Measurements from ENCODE around the gene GUCY2D.
"Not testable (repeated sequence)": the region's sequence is repeated elsewhere in the genome, so short reads cannot be mapped to it uniquely, and the experiment has no call there.

Gene GUCY2D

GRCh38 chr17:8019166-8019565 is 16.8 kb downstream of the GUCY2D start:
- no peak for FAIRE-seq

- no peak for FAIRE-seq
These were observed 17.5 kb downstream of the GUCY2D start for GRCh38 chr17:8019665-8020650.

DNA sequence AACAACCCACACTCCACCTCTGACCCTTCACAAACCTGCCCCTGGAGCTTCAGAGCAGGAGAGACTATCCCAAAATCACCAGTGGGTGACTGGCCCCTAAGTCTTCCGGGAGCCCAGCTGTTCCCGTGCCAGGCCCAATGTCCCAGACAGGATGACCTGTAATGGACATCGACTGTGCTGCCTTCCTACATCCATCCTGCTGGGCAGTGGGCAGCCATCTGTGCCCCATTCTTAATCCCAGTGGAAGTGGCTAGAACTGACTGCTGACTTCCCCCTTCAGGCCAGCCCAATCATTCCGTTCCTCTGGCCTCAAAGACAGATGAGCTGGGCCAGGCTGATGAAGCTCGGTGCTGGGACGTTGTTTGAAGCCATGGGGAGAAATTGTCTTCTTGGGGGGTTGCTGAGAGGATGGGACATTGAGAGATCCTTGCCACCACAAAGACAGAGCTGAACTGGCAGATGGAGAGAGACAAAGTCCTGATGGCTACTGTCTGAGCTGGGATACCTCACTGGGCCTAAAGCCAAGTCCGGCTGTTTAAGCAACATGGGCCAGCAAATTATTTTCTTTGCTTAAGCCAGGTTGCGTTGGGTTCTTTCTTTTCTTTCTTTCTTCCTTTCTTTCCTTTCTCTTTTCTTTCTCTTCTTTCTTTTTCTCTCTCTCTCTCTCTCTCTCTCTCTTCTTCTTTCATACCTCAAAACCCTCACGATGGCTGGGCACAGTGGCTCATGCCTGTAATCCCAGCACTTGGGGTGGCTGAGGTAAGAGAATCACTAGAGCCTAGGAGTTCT is 18.6 kb downstream of the GUCY2D start:
- no peak for FAIRE-seq

DNA sequence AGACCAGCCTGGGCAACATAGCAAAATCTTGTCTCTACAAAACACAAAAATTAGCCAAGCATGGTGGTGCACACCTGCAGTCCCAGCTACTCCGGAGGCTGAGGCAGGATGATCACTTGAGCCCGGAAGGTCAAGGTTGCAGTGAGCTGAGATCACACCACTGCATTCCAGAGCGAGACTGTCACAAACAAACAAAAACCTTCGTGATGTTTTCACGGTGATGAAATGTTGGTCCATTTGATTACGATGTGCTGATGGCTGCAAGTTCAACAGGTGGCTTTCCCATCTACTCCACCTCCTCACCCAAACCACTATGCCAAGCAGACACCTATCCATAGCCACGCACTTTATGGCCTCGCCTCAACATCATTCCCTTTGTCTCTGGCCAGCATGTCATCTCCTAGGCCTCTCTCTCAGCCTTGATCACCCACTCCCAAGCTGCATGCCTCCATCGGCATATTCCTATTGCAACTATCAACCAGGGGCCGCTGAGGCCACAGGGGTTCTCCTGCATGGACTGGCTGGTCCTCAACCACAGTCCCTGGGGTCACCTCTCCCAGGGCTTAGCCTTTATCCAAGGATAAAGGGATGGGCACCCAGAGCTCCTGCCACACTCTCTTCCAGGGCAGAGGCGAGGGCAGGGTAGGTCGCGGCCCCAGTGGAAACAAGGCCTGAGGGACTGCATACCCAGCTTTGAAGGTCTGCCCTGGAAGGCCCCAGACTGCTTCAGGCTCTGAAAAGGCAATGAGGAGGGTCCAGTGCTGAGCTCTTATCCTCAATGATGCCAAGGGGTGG is 19.3 kb downstream of the GUCY2D start:
- FAIRE-seq = no peak

GRCh38 chr17:8022360-8023003 is 20.1 kb downstream of the GUCY2D start:
- no peak for FAIRE-seq

DNA sequence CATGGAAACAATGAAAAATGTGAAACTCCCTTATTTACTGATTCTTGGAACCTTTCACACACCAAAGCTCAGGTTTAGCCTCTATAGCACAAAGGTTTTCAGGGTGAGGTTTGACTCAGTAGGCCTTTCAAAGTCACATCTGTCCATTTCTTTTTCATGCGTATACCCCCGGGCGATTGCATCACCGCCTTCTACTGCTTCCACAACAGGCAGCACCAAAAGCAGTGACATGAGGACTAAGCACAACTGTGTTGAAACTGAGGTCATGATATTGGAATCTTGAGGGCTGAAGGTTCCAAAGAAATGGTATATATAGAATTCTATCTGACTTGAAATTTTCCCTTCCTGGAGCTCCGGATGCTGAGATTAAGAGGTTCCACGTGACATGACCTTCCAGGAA is 21.7 kb downstream of the GUCY2D start:
- not testable (repeated sequence) for FAIRE-seq

DNA sequence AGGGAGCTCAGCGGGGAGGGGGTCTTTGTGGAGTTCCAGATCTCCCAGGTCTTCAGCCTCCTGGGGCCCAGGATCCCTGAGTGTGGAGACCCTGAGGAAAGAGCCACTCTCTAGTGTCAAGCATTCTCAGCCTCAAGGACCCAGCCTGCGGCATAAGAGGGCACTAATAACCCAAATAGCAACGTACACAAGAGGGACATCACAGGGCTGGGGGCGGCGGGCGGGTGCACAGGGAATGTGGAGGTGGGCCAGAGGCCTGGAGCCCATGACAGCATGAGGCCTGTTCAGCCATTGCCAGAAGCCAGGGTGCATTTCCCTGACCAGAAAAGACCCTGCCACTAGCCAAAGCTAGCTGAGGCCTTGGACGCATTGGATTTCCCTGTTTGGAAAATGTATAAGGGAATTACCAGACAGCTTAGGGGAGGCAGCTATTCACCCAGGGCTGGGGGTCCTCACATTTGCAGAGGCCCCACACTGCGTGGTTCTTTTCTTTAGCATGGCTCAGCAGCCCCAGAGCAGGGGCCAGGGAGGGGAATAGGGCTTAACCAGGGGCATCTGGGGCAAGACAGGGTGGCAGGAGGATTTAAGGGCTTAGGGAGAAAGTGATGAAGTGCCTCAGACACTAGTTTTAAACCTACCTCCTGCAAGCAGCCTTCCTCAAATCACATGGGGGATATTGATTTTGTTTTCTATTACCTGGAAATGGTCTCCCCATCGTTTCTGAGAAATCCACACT is 22.9 kb downstream of the GUCY2D start:
- no peak for FAIRE-seq

DNA sequence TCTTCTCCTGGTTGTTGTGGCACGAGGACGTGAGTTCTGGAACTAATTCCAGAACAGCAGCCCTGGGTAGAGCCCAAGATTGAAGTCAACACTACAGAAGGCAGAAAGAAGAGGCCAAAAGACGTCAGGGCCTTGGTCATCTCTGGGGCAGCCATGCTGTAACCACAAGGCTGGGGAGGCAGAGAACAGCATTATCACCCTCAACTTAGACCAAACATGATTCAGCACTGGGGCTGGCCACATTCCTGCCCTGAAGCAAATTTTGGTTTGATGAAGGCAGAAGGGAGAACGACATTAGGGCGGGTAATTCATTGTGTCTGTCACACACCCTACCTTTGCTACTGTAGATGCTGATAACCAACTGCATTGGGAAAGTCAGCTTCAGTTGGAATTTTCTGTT is 26.7 kb downstream of the GUCY2D start:
- no peak for FAIRE-seq

DNA sequence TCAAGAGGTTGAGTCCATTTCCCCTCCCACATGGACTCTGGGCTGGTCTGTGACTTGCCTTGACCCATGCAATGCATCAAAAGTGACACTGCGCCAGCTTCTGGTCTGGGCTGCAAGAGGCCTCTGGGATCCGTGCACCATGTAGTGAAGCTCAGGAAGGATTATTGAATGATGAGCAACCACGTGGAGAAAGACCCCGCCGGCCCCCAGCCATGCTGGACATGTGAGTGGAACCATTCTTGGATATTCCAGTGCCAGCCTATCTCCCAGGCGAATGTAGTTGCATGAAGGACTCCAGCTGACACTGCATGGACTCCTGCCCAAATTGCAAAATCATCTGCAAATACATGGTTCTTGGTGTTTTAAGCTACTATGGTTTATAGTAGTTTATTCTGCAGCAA is 28.8 kb downstream of the GUCY2D start:
- FAIRE-seq = no peak

DNA sequence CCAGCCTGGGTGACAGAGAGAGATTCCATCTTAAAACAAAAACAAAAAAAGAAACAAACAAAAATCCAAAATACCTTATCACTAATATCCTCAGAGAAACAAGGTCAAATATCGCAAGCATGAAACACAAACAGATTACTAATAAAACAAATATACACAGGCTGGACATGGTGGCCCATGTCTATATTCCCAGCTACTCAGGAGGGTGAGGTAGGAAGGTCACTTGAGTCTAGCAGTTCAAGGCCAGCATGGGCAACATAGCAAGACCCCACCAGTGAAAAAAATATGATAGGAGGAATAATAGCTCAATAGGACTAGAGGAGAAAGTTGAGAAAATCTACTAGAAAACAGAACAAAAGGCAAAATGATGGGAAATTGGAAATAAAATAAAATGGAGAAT is 29.5 kb downstream of the GUCY2D start:
- FAIRE-seq = no peak

DNA sequence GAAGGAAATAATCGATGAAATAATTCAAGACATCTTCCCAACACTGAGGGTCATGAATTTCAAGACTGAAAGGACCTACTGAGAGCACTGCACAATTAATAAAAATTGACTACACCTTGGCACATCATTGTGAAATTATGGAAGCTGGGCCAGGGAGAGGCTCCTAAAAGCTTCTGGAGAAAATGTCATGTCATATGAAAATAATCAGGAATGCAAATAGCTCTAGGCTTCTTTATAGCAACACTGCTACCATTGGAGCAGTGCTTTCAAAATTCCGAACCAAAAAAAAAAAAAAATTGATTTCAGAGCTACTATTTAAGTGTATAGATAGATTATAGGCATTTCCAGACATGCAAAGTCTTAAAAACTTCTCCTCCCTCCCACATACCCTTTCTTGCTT is 30.0 kb downstream of the GUCY2D start:
- FAIRE-seq = no peak

GRCh38 chr17:8038954-8039610 is 36.7 kb downstream of the GUCY2D start, which contains the start of gene ALOX15B:
TSS of gene ALOX15B (plus strand) at chr17:8039059. CDS start at chr17:8039156, 97 bp downstream.
- no peak for FAIRE-seq

- FAIRE-seq = no peak
These were observed 37.3 kb downstream of the GUCY2D start for GRCh38 chr17:8039611-8040168.

GRCh38 chr17:8041249-8041928 is 39.0 kb downstream of the GUCY2D start:
- peak; percentile 93 for FAIRE-seq

GRCh38 chr17:8041979-8042378 is 39.6 kb downstream of the GUCY2D start:
- FAIRE-seq = no peak

GRCh38 chr17:8044819-8045810 is 42.7 kb downstream of the GUCY2D start:
- FAIRE-seq = no peak

DNA sequence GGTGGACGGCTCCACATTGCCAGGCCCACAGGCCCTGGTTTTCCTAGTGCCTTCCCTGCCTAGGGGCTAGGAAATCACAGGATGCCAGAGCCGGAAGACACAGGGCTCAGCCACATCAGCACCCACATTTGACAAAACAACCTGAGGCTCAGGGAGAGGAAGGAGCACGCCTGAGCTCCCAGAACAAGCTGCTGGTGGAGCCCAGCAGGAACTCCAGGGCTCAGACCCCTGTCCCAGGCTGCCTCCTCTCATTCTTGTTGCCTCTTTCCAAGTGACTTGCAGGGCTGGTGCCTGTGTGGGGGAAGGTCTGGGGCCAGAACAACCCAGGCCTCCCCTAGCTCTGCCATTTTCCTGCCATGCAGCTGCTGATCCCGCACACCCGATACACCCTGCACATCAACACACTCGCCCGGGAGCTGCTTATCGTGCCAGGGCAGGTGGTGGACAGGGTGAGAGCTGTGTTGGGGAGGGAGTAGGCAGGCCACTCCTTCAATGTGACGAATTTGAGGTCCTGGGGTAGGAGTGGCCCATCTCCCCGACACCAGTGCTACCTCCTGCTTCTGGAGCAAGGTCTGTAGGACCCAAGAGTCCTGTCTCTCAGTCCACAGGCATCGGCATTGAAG is 44.0 kb downstream of the GUCY2D start:
- no peak for FAIRE-seq

Measured in TTC549 (cell line).